ENCODE data around the gene DNAI2. TPM values are rescaled to one million over a fixed set of nuclear protein-coding genes. Genes with fewer than 3 reads are reported as not detected.

The DNAI2 gene
- total RNA-seq, 1 donor from 2014 or later = not detected

- Mint-ChIP-seq H3K4me1 (ENCODE audit: low read depth, unreplicated experiment) (peaks cover 6% of the 10 kb centered on the region), H3K36me3 (ENCODE audit: unreplicated experiment) (no peaks in the 10 kb centered on the region), H3K9me3 (ENCODE audit: unreplicated experiment) (peaks cover 4% of the 10 kb centered on the region), H3K4me3 (ENCODE audit: unreplicated experiment) (no peak overlapping the region), H3K27me3 (ENCODE audit: unreplicated experiment) (peaks cover 5% of the 10 kb centered on the region), H3K27ac (ENCODE audit: unreplicated experiment) (no peak overlapping the region)
- TF ChIP-seq CTCF (IDR thresholded peaks at IDR 0.05; ENCODE audit: partially characterized antibody, unreplicated experiment) = no peak
- DNase-seq = no peak
Observed at GRCh38 chr17:74283371-74283673, 9.3 kb downstream of the DNAI2 start.

GRCh38 chr17:74287031-74287602 is 13.1 kb downstream of the DNAI2 start:
- Mint-ChIP-seq H3K27ac (ENCODE audit: unreplicated experiment) (no peak overlapping the region), H3K4me3 (ENCODE audit: unreplicated experiment) (no peak overlapping the region), H3K36me3 (ENCODE audit: unreplicated experiment) (no peaks in the 10 kb centered on the region), H3K9me3 (ENCODE audit: unreplicated experiment) (peaks cover 4% of the 10 kb centered on the region), H3K27me3 (ENCODE audit: unreplicated experiment) (peaks cover 3% of the 10 kb centered on the region), H3K4me1 (ENCODE audit: low read depth, unreplicated experiment) (peaks cover 14% of the 10 kb centered on the region)
- TF ChIP-seq CTCF (IDR thresholded peaks at IDR 0.05; ENCODE audit: partially characterized antibody, unreplicated experiment) = no peak
- DNase-seq = no peak

- no peak for DNase-seq
- Mint-ChIP-seq H3K36me3 (ENCODE audit: unreplicated experiment) (no peaks in the 10 kb centered on the region), H3K9me3 (ENCODE audit: unreplicated experiment) (peaks cover 4% of the 10 kb centered on the region), H3K4me1 (ENCODE audit: low read depth, unreplicated experiment) (peaks cover 14% of the 10 kb centered on the region), H3K4me3 (ENCODE audit: unreplicated experiment) (no peak overlapping the region), H3K27me3 (ENCODE audit: unreplicated experiment) (peaks cover 3% of the 10 kb centered on the region), H3K27ac (ENCODE audit: unreplicated experiment) (no peak overlapping the region)
- no peak for TF ChIP-seq CTCF (IDR thresholded peaks at IDR 0.05; ENCODE audit: partially characterized antibody, unreplicated experiment)
Observed at GRCh38 chr17:74288785-74289184, 14.8 kb downstream of the DNAI2 start.

GRCh38 chr17:74289688-74290087 is 15.7 kb downstream of the DNAI2 start:
- peaks cover 14% of the 10 kb centered on the region for H3K4me1 Mint-ChIP-seq (ENCODE audit: low read depth, unreplicated experiment)
- no peaks in the 10 kb centered on the region for H3K36me3 Mint-ChIP-seq (ENCODE audit: unreplicated experiment)
- no peak overlapping the region for H3K4me3 Mint-ChIP-seq (ENCODE audit: unreplicated experiment)
- peaks cover 3% of the 10 kb centered on the region for H3K27me3 Mint-ChIP-seq (ENCODE audit: unreplicated experiment)
- no peak for TF ChIP-seq CTCF (IDR thresholded peaks at IDR 0.05; ENCODE audit: partially characterized antibody, unreplicated experiment)
- no peak for DNase-seq
- peaks cover 4% of the 10 kb centered on the region for H3K9me3 Mint-ChIP-seq (ENCODE audit: unreplicated experiment)
- H3K27ac Mint-ChIP-seq (ENCODE audit: unreplicated experiment) = no peak overlapping the region

GRCh38 chr17:74290340-74290739 is 16.3 kb downstream of the DNAI2 start:
- Mint-ChIP-seq H3K36me3 (ENCODE audit: unreplicated experiment) (no peaks in the 10 kb centered on the region), H3K27me3 (ENCODE audit: unreplicated experiment) (peaks cover 2% of the 10 kb centered on the region), H3K4me1 (ENCODE audit: low read depth, unreplicated experiment) (peaks cover 12% of the 10 kb centered on the region), H3K9me3 (ENCODE audit: unreplicated experiment) (peaks cover 2% of the 10 kb centered on the region), H3K4me3 (ENCODE audit: unreplicated experiment) (no peak overlapping the region), H3K27ac (ENCODE audit: unreplicated experiment) (no peak overlapping the region)
- TF ChIP-seq CTCF (IDR thresholded peaks at IDR 0.05; ENCODE audit: partially characterized antibody, unreplicated experiment) = no peak
- DNase-seq = no peak

Data from glutamatergic neuron (in vitro differentiated cells).